H9 (cell line): ENCODE data around the gene ST6GAL2. TPM values are rescaled to one million over a fixed set of nuclear protein-coding genes. Genes with fewer than 3 reads are reported as not detected.

ENCODE experiments used
- DNase-seq: peaks from one replicate; pipeline ENCODE4 v3.0.0-alpha.2; 2017
- H2AFZ ChIP-seq: one replicate; pipeline ENCODE4 v1.6.1; 2013; ENCODE audit warnings: mild to moderate bottlenecking, low read length, control low read depth, moderate library complexity
- H2AK5ac ChIP-seq: 2 replicates; pipeline ENCODE4 v1.6.1; 2013; ENCODE audit warnings: low read length, control low read depth, mixed read lengths; ENCODE audit not compliant: insufficient read length
- H2BK120ac ChIP-seq: one replicate; pipeline ENCODE4 v1.6.1; 2013; ENCODE audit warnings: low read depth, mild to moderate bottlenecking, low read length, control low read depth, inconsistent platforms; ENCODE audit not compliant: poor library complexity, severe bottlenecking
- H2BK12ac ChIP-seq: 2 replicates; pipeline ENCODE4 v1.6.1; 2013; ENCODE audit warnings: low read length, control low read depth, mixed read lengths, low read depth; ENCODE audit not compliant: insufficient read length
- H2BK15ac ChIP-seq: 2 replicates; pipeline ENCODE4 v1.6.1; 2013; ENCODE audit warnings: low read depth, low read length, control low read depth
- H2BK20ac ChIP-seq: one replicate; pipeline ENCODE4 v1.6.1; 2013; ENCODE audit warnings: low read depth, mild to moderate bottlenecking, low read length, control low read depth, inconsistent platforms; ENCODE audit not compliant: poor library complexity, severe bottlenecking
- H2BK5ac ChIP-seq: 2 replicates; pipeline ENCODE4 v1.6.1; 2013; ENCODE audit warnings: low read length, control low read depth, mixed read lengths; ENCODE audit not compliant: insufficient read length
- H3K14ac ChIP-seq: 2 replicates; pipeline ENCODE4 v1.6.1; 2013; ENCODE audit warnings: low read length, control low read depth; ENCODE audit not compliant: insufficient read depth
- H3K18ac ChIP-seq: 2 replicates; pipeline ENCODE4 v1.6.1; 2013; ENCODE audit warnings: low read depth, mild to moderate bottlenecking, mixed read lengths, low read length, control low read depth; ENCODE audit not compliant: insufficient read length
- H3K23ac ChIP-seq: 2 replicates; pipeline ENCODE4 v1.6.1; 2013; ENCODE audit warnings: low read length, control low read depth, mixed read lengths, low read depth; ENCODE audit not compliant: insufficient read length
- H3K23me2 ChIP-seq: 2 replicates; pipeline ENCODE4 v1.6.1; 2013; ENCODE audit warnings: low read depth, mild to moderate bottlenecking, mixed read lengths, low read length, control low read depth; ENCODE audit not compliant: insufficient read length, poor library complexity, severe bottlenecking
- H3K27ac ChIP-seq: 2 replicates; pipeline ENCODE4 v1.5.1; 2013; ENCODE audit warnings: low read length, control low read depth, mixed read lengths, low read depth; ENCODE audit not compliant: insufficient read length
- H3K27me3 ChIP-seq: 2 replicates; pipeline ENCODE4 v1.6.1; 2013; ENCODE audit warnings: low read length, control low read depth, inconsistent platforms; ENCODE audit not compliant: insufficient read depth
- H3K4ac ChIP-seq: 2 replicates; pipeline ENCODE4 v1.6.1; 2013; ENCODE audit warnings: low read depth, mild to moderate bottlenecking, control low read depth, inconsistent platforms, low read length, moderate library complexity
- H3K4me1 ChIP-seq: 2 replicates; pipeline ENCODE4 v1.6.1; 2013; ENCODE audit warnings: low read length, control low read depth, inconsistent platforms; ENCODE audit not compliant: insufficient read depth
- H3K4me2 ChIP-seq: 2 replicates; pipeline ENCODE4 v1.6.1; 2013; ENCODE audit warnings: low read length, control low read depth, mixed read lengths; ENCODE audit not compliant: insufficient read length, insufficient read depth
- H3K56ac ChIP-seq: 2 replicates; pipeline ENCODE4 v1.6.1; 2013; ENCODE audit warnings: low read depth, mild to moderate bottlenecking, mixed read lengths, low read length, control low read depth; ENCODE audit not compliant: insufficient read length
- H3K79me1 ChIP-seq: 2 replicates; pipeline ENCODE4 v1.6.1; 2013; ENCODE audit warnings: low read depth, mild to moderate bottlenecking, moderate library complexity, low read length, control low read depth, inconsistent platforms; ENCODE audit not compliant: insufficient read depth, poor library complexity, severe bottlenecking
- H3K79me2 ChIP-seq: 2 replicates; pipeline ENCODE4 v1.6.1; 2013; ENCODE audit warnings: low read length, control low read depth, inconsistent platforms; ENCODE audit not compliant: insufficient read depth
- H3K9ac ChIP-seq: 2 replicates; pipeline ENCODE4 v1.6.1; 2013; ENCODE audit warnings: low read length, control low read depth, mixed read lengths; ENCODE audit not compliant: insufficient read length; ENCODE audit errors: extremely low read depth
- H3K9me3 ChIP-seq: one replicate; pipeline ENCODE4 v1.6.1; 2013; ENCODE audit warnings: low read depth, low read length, inconsistent platforms; ENCODE audit not compliant: control insufficient read depth
- H3T11ph ChIP-seq: one replicate; pipeline ENCODE4 v1.6.1; 2013; ENCODE audit warnings: mild to moderate bottlenecking, low read length, control low read depth, inconsistent platforms
- H4K20me1 ChIP-seq: one replicate; pipeline ENCODE4 v1.6.1; 2013; ENCODE audit not compliant: control insufficient read depth, insufficient read length, insufficient read depth
- H4K5ac ChIP-seq: 2 replicates; pipeline ENCODE4 v1.6.1; 2013; ENCODE audit warnings: low read depth, mild to moderate bottlenecking, mixed read lengths, low read length, control low read depth; ENCODE audit not compliant: insufficient read length
- H4K8ac ChIP-seq: replicated peaks from 2 replicates; pipeline ENCODE4 v1.6.1; 2013; ENCODE audit warnings: low read length, control low read depth, mixed read lengths, low read depth; ENCODE audit not compliant: insufficient read length
- H4K91ac ChIP-seq: 2 replicates; pipeline ENCODE4 v1.6.1; 2013; ENCODE audit warnings: low read depth, mild to moderate bottlenecking, moderate library complexity, mixed read lengths, low read length, control low read depth; ENCODE audit not compliant: insufficient read length
- H3K27ac Mint-ChIP-seq, 3 experiments: 2 replicates in 2 of 3; 3 replicates in 1 of 3; pipeline ENCODE4 v1.8.0; 2020 to 2021; ENCODE audit warnings: mixed read lengths in 3 of 3, mild to moderate bottlenecking in 1 of 3, moderate library complexity in 1 of 3
- H3K27me3 Mint-ChIP-seq: 2 replicates; pipeline ENCODE4 v1.8.0; 2021; ENCODE audit warnings: low read depth, mild to moderate bottlenecking, moderate library complexity, mixed read lengths
- H3K36me3 Mint-ChIP-seq, 3 experiments: 2 replicates in 2 of 3; 3 replicates in 1 of 3; pipeline ENCODE4 v1.8.0; 2020 to 2021; ENCODE audit warnings: low read depth in 3 of 3, mixed read lengths in 3 of 3; ENCODE audit not compliant: insufficient read depth in 1 of 3
- H3K4me1 Mint-ChIP-seq, 2 experiments: 2 replicates each; pipeline ENCODE4 v1.8.0; 2020; ENCODE audit warnings: mixed read lengths in 2 of 2
- H3K4me3 Mint-ChIP-seq, 2 experiments: 2 replicates in 1 of 2; 3 replicates in 1 of 2; pipeline ENCODE4 v1.8.0; 2020 to 2021; ENCODE audit warnings: mild to moderate bottlenecking in 2 of 2, mixed read lengths in 2 of 2, moderate library complexity in 1 of 2
- H3K9me3 Mint-ChIP-seq, 2 experiments: 2 replicates in 1 of 2; 3 replicates in 1 of 2; pipeline ENCODE4 v1.8.0; 2020; ENCODE audit warnings: mild to moderate bottlenecking in 2 of 2, mixed read lengths in 2 of 2, moderate library complexity in 1 of 2
- WGBS: extraction: QIAGEN DNeasy Blood & Tissue Kit; methylation state at CpG from one replicate; pipeline ENCODE4 v1.1.7; 2013; ENCODE audit warnings: missing lambda C conversion rate, low lambda C conversion rate, mixed read lengths; ENCODE audit not compliant: insufficient read length; ENCODE audit errors: extremely low coverage; 5-methylcytosine and 5-hydroxymethylcytosine counted together
- total RNA-seq: library from RNA; stranded (reverse); gene quantifications from 2 replicates; pipeline ENCODE4 v1.2.1, GENCODE V29; 2021
- TF ChIP-seq, protein P1 (sequence below): fragments of 200-600 bp; sonication (generic); conservative IDR thresholded peaks from 3 replicates; pipeline ENCODE4 v1.8.0; 2021; ENCODE audit warnings: antibody characterized with exemption, mild to moderate bottlenecking

ST6GAL2 gene
- total RNA-seq, 1 experiment from 2014 or later, result 7.6 TPM

- Histone ChIP-seq H3K27me3 (no peaks in the 10 kb centered on the region), H2AFZ (no peak overlapping the region), H3K9me3 (no peaks in the 10 kb centered on the region), H3K56ac (no peak overlapping the region), H2BK120ac (no peak overlapping the region), H3K79me2 (no peaks in the 10 kb centered on the region), H2BK5ac (no peak overlapping the region), H3K27ac (no peak overlapping the region), H3K23ac (no peak overlapping the region), H3K4ac (no peak overlapping the region), H3K9ac (no peak overlapping the region), H3K79me1 (no peaks in the 10 kb centered on the region), H4K8ac (no peak overlapping the region), H3K4me1 (no peaks in the 10 kb centered on the region), H2BK12ac (no peak overlapping the region), H3K4me2 (no peak overlapping the region), H2AK5ac (no peak overlapping the region), H4K91ac (no peak overlapping the region), H2BK20ac (no peak overlapping the region), H4K20me1 (no peaks in the 10 kb centered on the region), H3K14ac (no peak overlapping the region), H4K5ac (no peak overlapping the region), H3T11ph (no peak overlapping the region), H2BK15ac (no peak overlapping the region), H3K23me2 (no peaks in the 10 kb centered on the region), H3K18ac (no peak overlapping the region)
- TF ChIP-seq, protein P1, sequence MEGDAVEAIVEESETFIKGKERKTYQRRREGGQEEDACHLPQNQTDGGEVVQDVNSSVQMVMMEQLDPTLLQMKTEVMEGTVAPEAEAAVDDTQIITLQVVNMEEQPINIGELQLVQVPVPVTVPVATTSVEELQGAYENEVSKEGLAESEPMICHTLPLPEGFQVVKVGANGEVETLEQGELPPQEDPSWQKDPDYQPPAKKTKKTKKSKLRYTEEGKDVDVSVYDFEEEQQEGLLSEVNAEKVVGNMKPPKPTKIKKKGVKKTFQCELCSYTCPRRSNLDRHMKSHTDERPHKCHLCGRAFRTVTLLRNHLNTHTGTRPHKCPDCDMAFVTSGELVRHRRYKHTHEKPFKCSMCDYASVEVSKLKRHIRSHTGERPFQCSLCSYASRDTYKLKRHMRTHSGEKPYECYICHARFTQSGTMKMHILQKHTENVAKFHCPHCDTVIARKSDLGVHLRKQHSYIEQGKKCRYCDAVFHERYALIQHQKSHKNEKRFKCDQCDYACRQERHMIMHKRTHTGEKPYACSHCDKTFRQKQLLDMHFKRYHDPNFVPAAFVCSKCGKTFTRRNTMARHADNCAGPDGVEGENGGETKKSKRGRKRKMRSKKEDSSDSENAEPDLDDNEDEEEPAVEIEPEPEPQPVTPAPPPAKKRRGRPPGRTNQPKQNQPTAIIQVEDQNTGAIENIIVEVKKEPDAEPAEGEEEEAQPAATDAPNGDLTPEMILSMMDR, result no peak
- WGBS, result no CpG with 5 or more reads among the region's 63 CpGs
- H3K27ac Mint-ChIP-seq, result no peak overlapping the region
- H3K4me1 Mint-ChIP-seq, result peaks cover 17 to 18% of the 10 kb centered on the region in 2 experiments
- no peaks in the 10 kb centered on the region; a peak in 2 of 7 replicates for H3K36me3 Mint-ChIP-seq
- H3K4me3 Mint-ChIP-seq, result no peak overlapping the region
- no peaks in the 10 kb centered on the region for H3K27me3 Mint-ChIP-seq
- no peak for DNase-seq
- no peaks in the 10 kb centered on the region for H3K9me3 Mint-ChIP-seq
Measured at GRCh38 chr2:106843001-106843909, 42.7 kb downstream of the ST6GAL2 start.
